ENCODE results near the gene UNC93A. TPM values are rescaled to one million over a fixed set of nuclear protein-coding genes. Genes with fewer than 3 reads are reported as not detected.

UNC93A gene
- total and polyA plus RNA-seq, 3 donors from 2014 or later = 0.39 TPM; not detected in 2

GRCh38 chr6:167337675-167338449, 46.7 kb downstream of the UNC93A start:
- Histone ChIP-seq H3K4me3 (no peak overlapping the region), H3K36me3 (ENCODE audit: low read depth, missing control alignments) (no peaks in the 10 kb centered on the region), H3K27ac (no peak overlapping the region), H3K4me1 (no peaks in the 10 kb centered on the region), H3K9me3 (no peaks in the 10 kb centered on the region), H3K27me3 (no peaks in the 10 kb centered on the region)
- intact Hi-C loops (cut with DNase I; ENCODE audit: low total_unique reads) = no loop called here
- whole genome bisulfite sequencing, 2 donors = 89 to 91% methylated on average over 5 of the region's 5 CpGs
- TF ChIP-seq, protein P1, sequence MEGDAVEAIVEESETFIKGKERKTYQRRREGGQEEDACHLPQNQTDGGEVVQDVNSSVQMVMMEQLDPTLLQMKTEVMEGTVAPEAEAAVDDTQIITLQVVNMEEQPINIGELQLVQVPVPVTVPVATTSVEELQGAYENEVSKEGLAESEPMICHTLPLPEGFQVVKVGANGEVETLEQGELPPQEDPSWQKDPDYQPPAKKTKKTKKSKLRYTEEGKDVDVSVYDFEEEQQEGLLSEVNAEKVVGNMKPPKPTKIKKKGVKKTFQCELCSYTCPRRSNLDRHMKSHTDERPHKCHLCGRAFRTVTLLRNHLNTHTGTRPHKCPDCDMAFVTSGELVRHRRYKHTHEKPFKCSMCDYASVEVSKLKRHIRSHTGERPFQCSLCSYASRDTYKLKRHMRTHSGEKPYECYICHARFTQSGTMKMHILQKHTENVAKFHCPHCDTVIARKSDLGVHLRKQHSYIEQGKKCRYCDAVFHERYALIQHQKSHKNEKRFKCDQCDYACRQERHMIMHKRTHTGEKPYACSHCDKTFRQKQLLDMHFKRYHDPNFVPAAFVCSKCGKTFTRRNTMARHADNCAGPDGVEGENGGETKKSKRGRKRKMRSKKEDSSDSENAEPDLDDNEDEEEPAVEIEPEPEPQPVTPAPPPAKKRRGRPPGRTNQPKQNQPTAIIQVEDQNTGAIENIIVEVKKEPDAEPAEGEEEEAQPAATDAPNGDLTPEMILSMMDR (IDR thresholded peaks at IDR 0.05) = no peak
- no peak for TF ChIP-seq POLR2A (IDR thresholded peaks at IDR 0.05)
- DNase-seq = no peak

DNA sequence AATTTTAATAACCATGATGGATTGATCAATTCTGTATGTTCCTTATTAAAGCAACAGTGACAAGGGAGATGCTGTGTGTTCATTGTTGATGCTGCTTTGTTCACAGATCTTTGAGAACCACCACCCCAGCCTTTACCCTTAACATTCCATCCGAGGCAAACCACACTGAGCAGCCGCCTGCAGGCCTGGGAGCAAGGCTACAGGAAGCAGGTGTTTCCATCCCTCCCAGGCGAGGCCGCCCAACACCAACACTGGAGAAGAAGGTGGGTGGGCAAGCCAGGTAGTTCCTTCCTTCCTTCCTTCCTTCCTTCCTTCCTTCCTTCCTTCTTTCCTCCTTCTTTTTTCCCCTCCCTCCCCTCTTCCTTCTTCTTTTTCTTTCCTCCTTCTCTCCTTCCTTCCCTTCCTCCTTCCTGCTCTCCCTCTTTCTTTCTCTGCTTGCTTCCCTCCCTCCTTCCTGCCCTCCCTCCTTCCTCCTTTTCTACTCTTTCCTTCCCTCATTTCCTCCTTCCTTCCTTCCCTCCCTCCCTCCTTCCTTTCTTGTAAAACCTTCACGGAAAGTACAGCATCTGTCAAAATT, 47.5 kb downstream of the UNC93A start:
- no peaks in the 10 kb centered on the region for H3K27me3 ChIP-seq
- WGBS, 2 donors = 77 to 79% methylated on average over 5 of the region's 5 CpGs
- no peak overlapping the region for H3K27ac ChIP-seq
- H3K4me1 ChIP-seq = no peaks in the 10 kb centered on the region
- H3K36me3 ChIP-seq (ENCODE audit: low read depth, missing control alignments) = no peaks in the 10 kb centered on the region
- TF ChIP-seq, protein P1 (IDR thresholded peaks at IDR 0.05) = no peak
- TF ChIP-seq POLR2A (IDR thresholded peaks at IDR 0.05) = no peak
- no peaks in the 10 kb centered on the region for H3K9me3 ChIP-seq
- no peak for DNase-seq
- H3K4me3 ChIP-seq = no peak overlapping the region
- intact Hi-C loops (cut with DNase I; ENCODE audit: low total_unique reads) = no loop called here

- DNase-seq = no peak
- WGBS, 2 donors = 81% methylated on average over 12 of the region's 12 CpGs
- H3K27me3 ChIP-seq = no peaks in the 10 kb centered on the region
- no peaks in the 10 kb centered on the region for H3K4me1 ChIP-seq
- no peaks in the 10 kb centered on the region for H3K36me3 ChIP-seq (ENCODE audit: low read depth, missing control alignments)
- intact Hi-C loops (cut with DNase I; ENCODE audit: low total_unique reads) = no loop called here
- no peaks in the 10 kb centered on the region for H3K9me3 ChIP-seq
- TF ChIP-seq, protein P1 (IDR thresholded peaks at IDR 0.05) = no peak
- no peak for TF ChIP-seq POLR2A (IDR thresholded peaks at IDR 0.05)
- H3K27ac ChIP-seq = no peak overlapping the region
- no peak overlapping the region for H3K4me3 ChIP-seq
These were observed 50.0 kb downstream of the UNC93A start for GRCh38 chr6:167341038-167341583.

DNA sequence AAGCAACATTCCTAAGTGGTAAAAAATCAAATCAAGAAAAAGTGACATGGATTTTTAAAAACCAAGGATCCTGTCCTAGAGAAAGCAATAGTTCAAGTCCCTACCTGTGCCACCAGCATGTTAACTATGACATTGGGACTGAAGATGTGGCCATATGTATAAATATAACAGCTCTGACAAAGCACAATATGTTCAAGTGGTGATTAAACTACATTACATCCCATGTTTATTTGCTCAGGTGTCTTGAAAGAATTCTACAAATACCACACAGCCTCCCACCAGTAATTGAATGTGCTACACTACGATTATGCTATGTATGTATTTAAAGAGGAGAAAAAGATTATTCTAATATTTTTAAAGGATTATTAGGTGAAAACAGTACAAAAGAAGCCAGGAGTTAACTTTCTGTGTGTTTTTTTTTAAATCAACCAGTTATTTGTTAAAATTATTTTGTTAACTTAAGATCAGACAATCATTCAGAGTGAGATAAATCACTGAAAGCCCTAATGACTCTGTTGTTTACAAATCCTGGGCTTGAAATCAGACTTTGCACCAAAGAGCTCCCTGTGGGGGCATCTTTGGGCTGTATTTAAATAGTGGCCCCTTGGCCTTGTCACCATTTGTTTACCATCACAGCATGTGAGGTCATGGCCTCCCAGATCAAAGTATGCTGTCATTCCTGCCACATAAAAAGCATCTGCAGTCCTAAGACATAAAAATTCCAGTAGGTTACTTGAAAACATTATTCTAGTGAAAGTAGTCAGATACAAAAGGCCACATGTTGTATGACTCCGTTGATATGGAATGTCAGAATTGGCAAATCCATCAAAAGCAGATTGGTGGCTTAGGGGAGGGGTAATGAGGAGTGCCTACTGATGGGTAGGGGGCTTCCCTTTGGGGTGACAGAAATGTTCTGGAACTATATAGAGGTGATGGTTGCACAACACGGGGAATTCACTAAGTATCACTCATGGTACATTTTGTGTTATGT, 50.8 kb downstream of the UNC93A start:
- intact Hi-C loops (cut with DNase I; ENCODE audit: low total_unique reads) = no loop called here
- no peak for TF ChIP-seq POLR2A (IDR thresholded peaks at IDR 0.05)
- TF ChIP-seq, protein P1 (IDR thresholded peaks at IDR 0.05) = no peak
- Histone ChIP-seq H3K27me3 (no peaks in the 10 kb centered on the region), H3K27ac (no peak overlapping the region), H3K4me3 (no peak overlapping the region), H3K9me3 (no peaks in the 10 kb centered on the region), H3K4me1 (no peaks in the 10 kb centered on the region), H3K36me3 (ENCODE audit: low read depth, missing control alignments) (no peaks in the 10 kb centered on the region)
- WGBS, 2 donors = 64 to 71% methylated on average over 3 of the region's 3 CpGs
- DNase-seq = no peak
